ENCODE measurements around the gene KNOP1.

- TF ChIP-seq CTCF (IDR thresholded peaks at IDR 0.05) (no peak), POLR2A (IDR thresholded peaks at IDR 0.05) (no peak)
Measured at GRCh38 chr16:19760356-19761060, 42.5 kb upstream of the KNOP1 start.
